Astrocyte (in vitro differentiated cells and primary cell): Measurements from ENCODE around the gene CASP14. TPM values are rescaled to one million over a fixed set of nuclear protein-coding genes. Genes with fewer than 3 reads are reported as not detected.

Experiments
- DNase-seq: peaks from one replicate; pipeline ENCODE4 v3.0.0-alpha.2; 2010; ENCODE audit warnings: low read depth
- FAIRE-seq: peaks from 2 replicates; lab custom pipeline; 2011; peaks lifted over from hg19 to GRCh38; lab: Jason Lieb, UNC
- H2AFZ ChIP-seq: 2 replicates; pipeline ENCODE4 v1.6.0; 2012; ENCODE audit warnings: low read depth, low read length, inconsistent platforms
- H3K27ac ChIP-seq: 2 replicates; pipeline ENCODE4 v1.5.1; 2011; ENCODE audit warnings: low read depth, low read length, inconsistent platforms
- H3K27me3 ChIP-seq: 2 replicates; pipeline ENCODE4 v1.6.0; 2011; ENCODE audit warnings: low read length, inconsistent platforms; ENCODE audit not compliant: insufficient read depth
- H3K36me3 ChIP-seq: 2 replicates; pipeline ENCODE4 v1.5.1; 2011; ENCODE audit warnings: low read length, inconsistent platforms; ENCODE audit not compliant: insufficient read depth
- H3K4me1 ChIP-seq: 2 replicates; pipeline ENCODE4 v1.5.1; 2011; ENCODE audit warnings: low read length, inconsistent platforms; ENCODE audit not compliant: insufficient read depth
- H3K4me2 ChIP-seq: 2 replicates; pipeline ENCODE4 v1.6.0; 2012; ENCODE audit warnings: low read length, inconsistent platforms
- H3K4me3 ChIP-seq: 2 replicates; pipeline ENCODE4 v1.5.1; 2011; ENCODE audit warnings: low read depth, mild to moderate bottlenecking, low read length, inconsistent platforms; ENCODE audit not compliant: insufficient read depth
- H3K79me2 ChIP-seq: 2 replicates; pipeline ENCODE4 v1.6.0; 2012; ENCODE audit warnings: mild to moderate bottlenecking, low read length, inconsistent platforms; ENCODE audit not compliant: insufficient read depth
- H3K9ac ChIP-seq: 2 replicates; pipeline ENCODE4 v1.6.0; 2012; ENCODE audit warnings: mild to moderate bottlenecking, low read length, inconsistent platforms
- H3K9me3 ChIP-seq: 2 replicates; pipeline ENCODE4 v1.5.1; 2012; ENCODE audit warnings: low read depth, mild to moderate bottlenecking, low read length, inconsistent platforms; ENCODE audit not compliant: insufficient read depth
- H4K20me1 ChIP-seq: 2 replicates; pipeline ENCODE4 v1.6.0; 2012; ENCODE audit warnings: low read length, inconsistent platforms; ENCODE audit not compliant: insufficient read depth
- H3K27ac Mint-ChIP-seq: one replicate; pipeline ENCODE4 v1.8.0; 2021; ENCODE audit warnings: mild to moderate bottlenecking, mixed read lengths; ENCODE audit not compliant: unreplicated experiment
- H3K27me3 Mint-ChIP-seq: one replicate; pipeline ENCODE4 v1.8.0; 2021; ENCODE audit warnings: low read depth, mixed read lengths; ENCODE audit not compliant: unreplicated experiment
- H3K36me3 Mint-ChIP-seq: one replicate; pipeline ENCODE4 v1.8.0; 2021; ENCODE audit warnings: low read depth, mixed read lengths; ENCODE audit not compliant: unreplicated experiment
- H3K4me1 Mint-ChIP-seq: one replicate; pipeline ENCODE4 v1.8.0; 2021; ENCODE audit warnings: low read depth, mixed read lengths; ENCODE audit not compliant: unreplicated experiment
- H3K4me3 Mint-ChIP-seq: one replicate; pipeline ENCODE4 v1.8.0; 2021; ENCODE audit warnings: mild to moderate bottlenecking, moderate library complexity, mixed read lengths; ENCODE audit not compliant: unreplicated experiment
- H3K9me3 Mint-ChIP-seq: one replicate; pipeline ENCODE4 v1.8.0; 2021; ENCODE audit warnings: mild to moderate bottlenecking, mixed read lengths; ENCODE audit not compliant: unreplicated experiment
- EZH2 ChIP-seq: IDR thresholded peaks from 2 replicates; pipeline ENCODE4 v1.6.1; 2012; ENCODE audit warnings: mild to moderate bottlenecking, low read length, inconsistent platforms; ENCODE audit not compliant: insufficient read depth
- total RNA-seq: library from RNA; stranded (reverse); gene quantifications from 2 replicates; pipeline ENCODE4 v1.2.1, GENCODE V29; 2021
- TF ChIP-seq, protein P1 (sequence below): IDR thresholded peaks from 2 replicates; pipeline ENCODE4 v1.5.1; 2011; ENCODE audit warnings: low read depth, mild to moderate bottlenecking, inconsistent platforms, low read length, moderate library complexity; ENCODE audit not compliant: insufficient read depth

CASP14 gene
- total RNA-seq, 1 donor from 2014 or later: not detected

DNA sequence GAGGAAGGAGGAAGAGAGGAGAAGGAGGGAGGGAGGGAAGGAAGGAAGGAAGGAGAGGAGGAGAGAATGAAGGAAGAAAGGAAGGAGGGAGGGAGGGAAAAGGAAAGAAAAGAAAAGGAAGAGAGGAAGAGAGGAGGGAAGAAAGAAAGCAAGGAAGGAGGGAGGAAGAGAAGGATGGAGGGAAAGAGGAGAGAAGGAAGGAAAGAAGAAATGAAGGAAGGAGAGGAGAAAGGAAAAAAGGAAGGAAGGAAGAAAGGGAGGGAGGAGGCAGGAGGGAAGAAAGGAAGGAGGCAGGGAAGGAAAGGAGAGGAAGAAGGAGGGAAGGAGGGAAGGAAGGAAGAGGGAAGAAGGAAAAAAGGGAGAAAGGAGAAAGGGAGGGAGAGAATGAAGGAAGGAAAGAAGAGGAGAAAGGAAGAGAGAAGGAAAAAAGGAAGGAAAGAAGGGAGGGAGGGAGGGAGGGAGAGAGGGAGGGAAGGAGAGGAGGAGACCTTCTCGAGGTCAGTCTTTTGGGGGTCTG, 13.4 kb upstream of the CASP14 start:
- no peaks in the 10 kb centered on the region for H3K4me1 ChIP-seq
- H3K27ac ChIP-seq: no peak overlapping the region
- H2AFZ ChIP-seq: no peak overlapping the region
- no peak for FAIRE-seq
- H3K9me3 ChIP-seq: peaks cover 2% of the 10 kb centered on the region
- peaks cover 35% of the 10 kb centered on the region for H3K27me3 Mint-ChIP-seq
- TF ChIP-seq, protein P1, sequence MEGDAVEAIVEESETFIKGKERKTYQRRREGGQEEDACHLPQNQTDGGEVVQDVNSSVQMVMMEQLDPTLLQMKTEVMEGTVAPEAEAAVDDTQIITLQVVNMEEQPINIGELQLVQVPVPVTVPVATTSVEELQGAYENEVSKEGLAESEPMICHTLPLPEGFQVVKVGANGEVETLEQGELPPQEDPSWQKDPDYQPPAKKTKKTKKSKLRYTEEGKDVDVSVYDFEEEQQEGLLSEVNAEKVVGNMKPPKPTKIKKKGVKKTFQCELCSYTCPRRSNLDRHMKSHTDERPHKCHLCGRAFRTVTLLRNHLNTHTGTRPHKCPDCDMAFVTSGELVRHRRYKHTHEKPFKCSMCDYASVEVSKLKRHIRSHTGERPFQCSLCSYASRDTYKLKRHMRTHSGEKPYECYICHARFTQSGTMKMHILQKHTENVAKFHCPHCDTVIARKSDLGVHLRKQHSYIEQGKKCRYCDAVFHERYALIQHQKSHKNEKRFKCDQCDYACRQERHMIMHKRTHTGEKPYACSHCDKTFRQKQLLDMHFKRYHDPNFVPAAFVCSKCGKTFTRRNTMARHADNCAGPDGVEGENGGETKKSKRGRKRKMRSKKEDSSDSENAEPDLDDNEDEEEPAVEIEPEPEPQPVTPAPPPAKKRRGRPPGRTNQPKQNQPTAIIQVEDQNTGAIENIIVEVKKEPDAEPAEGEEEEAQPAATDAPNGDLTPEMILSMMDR: no peak
- TF ChIP-seq EZH2: no peak
- no peaks in the 10 kb centered on the region for H3K27me3 ChIP-seq
- no peak for DNase-seq
- H3K79me2 ChIP-seq: no peaks in the 10 kb centered on the region
- H3K4me3 ChIP-seq: no peak overlapping the region
- no peaks in the 10 kb centered on the region for H4K20me1 ChIP-seq
- no peak overlapping the region for H3K4me2 ChIP-seq
- no peak overlapping the region for H3K9ac ChIP-seq
- H3K36me3 Mint-ChIP-seq: no peaks in the 10 kb centered on the region
- no peaks in the 10 kb centered on the region for H3K36me3 ChIP-seq
- no peak overlapping the region for H3K4me3 Mint-ChIP-seq
- H3K27ac Mint-ChIP-seq: no peak overlapping the region
- H3K4me1 Mint-ChIP-seq: no peaks in the 10 kb centered on the region
- peaks cover 3% of the 10 kb centered on the region for H3K9me3 Mint-ChIP-seq

DNA sequence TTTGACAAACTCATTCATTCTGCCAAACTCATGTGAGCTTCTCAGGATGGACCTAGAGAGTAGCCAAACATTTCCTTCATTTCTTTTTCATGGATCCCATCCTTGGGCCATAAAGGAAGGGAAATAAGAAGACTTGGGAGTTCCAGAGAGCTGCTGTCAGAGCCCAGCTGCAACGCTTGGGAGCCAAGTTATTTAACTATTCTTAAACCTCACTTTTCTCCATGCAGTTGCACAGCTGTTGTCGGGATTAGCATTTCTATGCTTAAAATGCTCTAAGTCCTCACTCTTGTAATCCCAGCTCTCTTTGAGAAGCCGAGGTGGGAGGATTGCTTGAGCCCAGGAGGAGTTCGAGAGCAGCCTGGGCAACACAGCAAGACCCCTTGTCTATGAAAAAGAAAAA, 11.7 kb upstream of the CASP14 start:
- H3K79me2 ChIP-seq: no peaks in the 10 kb centered on the region
- no peak overlapping the region for H3K4me3 Mint-ChIP-seq
- FAIRE-seq (no peak), DNase-seq (no peak)
- peaks cover 2% of the 10 kb centered on the region for H3K9me3 Mint-ChIP-seq
- no peak overlapping the region for H3K4me2 ChIP-seq
- H3K27me3 ChIP-seq: no peaks in the 10 kb centered on the region
- no peak overlapping the region for H2AFZ ChIP-seq
- no peak overlapping the region for H3K27ac ChIP-seq
- H3K27me3 Mint-ChIP-seq: peaks cover 27% of the 10 kb centered on the region
- no peak overlapping the region for H3K27ac Mint-ChIP-seq
- no peak overlapping the region for H3K9ac ChIP-seq
- H3K36me3 Mint-ChIP-seq: no peaks in the 10 kb centered on the region
- no peaks in the 10 kb centered on the region for H3K4me1 Mint-ChIP-seq
- no peaks in the 10 kb centered on the region for H3K36me3 ChIP-seq
- H4K20me1 ChIP-seq: no peaks in the 10 kb centered on the region
- no peak overlapping the region for H3K4me3 ChIP-seq
- no peaks in the 10 kb centered on the region for H3K9me3 ChIP-seq
- TF ChIP-seq, protein P1: no peak
- TF ChIP-seq EZH2: no peak
- no peaks in the 10 kb centered on the region for H3K4me1 ChIP-seq

- no peaks in the 10 kb centered on the region for H3K4me1 ChIP-seq
- H3K4me2 ChIP-seq: no peak overlapping the region
- H3K27me3 ChIP-seq: no peaks in the 10 kb centered on the region
- no peak for TF ChIP-seq EZH2
- TF ChIP-seq, protein P1: no peak
- H4K20me1 ChIP-seq: no peaks in the 10 kb centered on the region
- DNase-seq: no peak
- no peaks in the 10 kb centered on the region for H3K79me2 ChIP-seq
- H2AFZ ChIP-seq: no peak overlapping the region
- no peak overlapping the region for H3K27ac ChIP-seq
- peaks cover 2% of the 10 kb centered on the region for H3K9me3 Mint-ChIP-seq
- FAIRE-seq: no peak
- H3K36me3 Mint-ChIP-seq: no peaks in the 10 kb centered on the region
- H3K4me1 Mint-ChIP-seq: no peaks in the 10 kb centered on the region
- H3K27ac Mint-ChIP-seq: no peak overlapping the region
- H3K4me3 ChIP-seq: no peak overlapping the region
- H3K9ac ChIP-seq: no peak overlapping the region
- H3K36me3 ChIP-seq: no peaks in the 10 kb centered on the region
- peaks cover 25% of the 10 kb centered on the region for H3K27me3 Mint-ChIP-seq
- H3K4me3 Mint-ChIP-seq: no peak overlapping the region
- no peaks in the 10 kb centered on the region for H3K9me3 ChIP-seq
Measured at GRCh38 chr19:15038294-15038693, 11.0 kb upstream of the CASP14 start.
